Measurements from ENCODE around the gene DCC.

- TF ChIP-seq, protein P1, sequence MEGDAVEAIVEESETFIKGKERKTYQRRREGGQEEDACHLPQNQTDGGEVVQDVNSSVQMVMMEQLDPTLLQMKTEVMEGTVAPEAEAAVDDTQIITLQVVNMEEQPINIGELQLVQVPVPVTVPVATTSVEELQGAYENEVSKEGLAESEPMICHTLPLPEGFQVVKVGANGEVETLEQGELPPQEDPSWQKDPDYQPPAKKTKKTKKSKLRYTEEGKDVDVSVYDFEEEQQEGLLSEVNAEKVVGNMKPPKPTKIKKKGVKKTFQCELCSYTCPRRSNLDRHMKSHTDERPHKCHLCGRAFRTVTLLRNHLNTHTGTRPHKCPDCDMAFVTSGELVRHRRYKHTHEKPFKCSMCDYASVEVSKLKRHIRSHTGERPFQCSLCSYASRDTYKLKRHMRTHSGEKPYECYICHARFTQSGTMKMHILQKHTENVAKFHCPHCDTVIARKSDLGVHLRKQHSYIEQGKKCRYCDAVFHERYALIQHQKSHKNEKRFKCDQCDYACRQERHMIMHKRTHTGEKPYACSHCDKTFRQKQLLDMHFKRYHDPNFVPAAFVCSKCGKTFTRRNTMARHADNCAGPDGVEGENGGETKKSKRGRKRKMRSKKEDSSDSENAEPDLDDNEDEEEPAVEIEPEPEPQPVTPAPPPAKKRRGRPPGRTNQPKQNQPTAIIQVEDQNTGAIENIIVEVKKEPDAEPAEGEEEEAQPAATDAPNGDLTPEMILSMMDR (optimal IDR thresholded peaks at IDR 0.05 in 1 of 3, IDR thresholded peaks at IDR 0.05 in 1 of 3, conservative IDR thresholded peaks at IDR 0.05 in 1 of 3; ENCODE audit: extremely low read depth in 1 of 3, insufficient read depth in 2 of 3, low read length in 3 of 3), result no peak
- TF ChIP-seq EZH2 (IDR thresholded peaks at IDR 0.05; ENCODE audit: low read length), result no peak
These were observed 530.2 kb downstream of the DCC start for GRCh38 chr18:52869942-52870907.

All from keratinocyte (primary cell).